Prostate gland (tissue), 2 donors: ENCODE measurements around the gene NRM. TPM values are rescaled to one million over a fixed set of nuclear protein-coding genes. Genes with fewer than 3 reads are reported as not detected.
"Not testable (repeated sequence)": the region's sequence is repeated elsewhere in the genome, so short reads cannot be mapped to it uniquely, and the experiment has no call there.

Source experiments
- DNase-seq: peaks from one replicate; pipeline ENCODE4 v3.0.0-alpha.2; 2019; ENCODE audit warnings: low spot score
- H3K27ac ChIP-seq, 2 donors: fragments of 200-600 bp; sonication (generic); 2 replicates each; pipeline ENCODE4 v1.5.1; 2017 to 2019
- H3K27me3 ChIP-seq: fragments of 200-600 bp; sonication (generic); replicated peaks from 2 replicates; pipeline ENCODE4 v1.5.1; 2019; ENCODE audit not compliant: insufficient read depth
- H3K36me3 ChIP-seq, 2 donors: fragments of 200-600 bp; sonication (generic); 1 replicate in 1 of 2; 2 replicates in 1 of 2; pipeline versions ENCODE4 v1.5.1 to v1.8.1; 2017 to 2019
- H3K4me1 ChIP-seq: fragments of 200-600 bp; sonication (generic); replicated peaks from 2 replicates; pipeline ENCODE4 v1.5.1; 2019
- H3K4me3 ChIP-seq, 2 donors: fragments of 200-600 bp; sonication (generic); 2 replicates each; pipeline ENCODE4 v1.5.1; 2017 to 2019
- H3K9me3 ChIP-seq: fragments of 200-600 bp; sonication (generic); 2 replicates; pipeline ENCODE4 v1.5.1; 2017
- CTCF ChIP-seq, 4 experiments: fragments of 200-600 bp in 2 of 4; fragments of 450-650 bp in 2 of 4; sonication (generic) in 2 of 4; IDR thresholded peaks; 1 replicate in 3 of 4; 2 replicates in 1 of 4; pipeline ENCODE4 v1.5.1; 2016 to 2019; ENCODE audit warnings: antibody characterized with exemption in 4 of 4, mild to moderate bottlenecking in 2 of 4, moderate library complexity in 2 of 4
- POLR2A ChIP-seq: fragments of 450-650 bp; IDR thresholded peaks from one replicate; pipeline ENCODE4 v1.6.1; 2016; ENCODE audit warnings: antibody characterized with exemption, mild to moderate bottlenecking
- POLR2AphosphoS5 ChIP-seq: sonication (generic); formaldehyde crosslinking; IDR thresholded peaks from one replicate; pipeline ENCODE4 v1.6.1; 2017; ENCODE audit warnings: antibody characterized with exemption
- WGBS: methylation state at CpG from one replicate; pipeline ENCODE4 v1.1.5; 2018; 5-methylcytosine and 5-hydroxymethylcytosine counted together
- intact Hi-C: fragments of 100-400 bp; cut with DNase I; formaldehyde crosslinking; loops from one replicate; pipeline ENCODE4 v1.14.2; 2022
- total RNA-seq, 2 donors: library from RNA; depleted of rRNA; stranded (reverse); fragments of >200 nt; gene quantifications; one replicate each; pipeline ENCODE4 v1.1.0, GENCODE V29; 2016

Gene NRM
- total RNA-seq, 2 donors from 2014 or later = 5.9 to 7.3 TPM

GRCh38 chr6:30664994-30665767 lies 25.6 kb downstream of the NRM start:
- intact Hi-C loops = no loop called here
- WGBS = 92% methylated on average over 34 of the region's 34 CpGs

GRCh38 chr6:30657922-30658321 lies 32.9 kb downstream of the NRM start:
- H3K27me3 ChIP-seq, H3K4me1 ChIP-seq, H3K27ac ChIP-seq, H3K4me3 ChIP-seq, DNase-seq, H3K9me3 ChIP-seq, intact Hi-C loops: not testable (repeated sequence)
- H3K36me3 ChIP-seq = peaks cover 28 to 56% of the 10 kb centered on the region in 2 donors
- 96% methylated on average over 5 of the region's 5 CpGs for WGBS

More at GRCh38 chr6:30664994-30665767, 25.6 kb downstream of the NRM start:
- H3K9me3 ChIP-seq = no peaks in the 10 kb centered on the region
- no peak overlapping the region for H3K27ac ChIP-seq
- no peaks in the 10 kb centered on the region for H3K27me3 ChIP-seq
- H3K4me1 ChIP-seq = no peaks in the 10 kb centered on the region
- DNase-seq = no peak
- no peak overlapping the region for H3K4me3 ChIP-seq
- peaks cover 29 to 33% of the 10 kb centered on the region in 2 donors for H3K36me3 ChIP-seq
- no peak for TF ChIP-seq POLR2A
- no peak for TF ChIP-seq POLR2AphosphoS5
- TF ChIP-seq CTCF (IDR thresholded peaks at IDR 0.05) = no peak

GRCh38 chr6:30657454-30657853 lies 33.3 kb downstream of the NRM start:
- H3K9me3 ChIP-seq = no peaks in the 10 kb centered on the region
- DNase-seq = no peak
- TF ChIP-seq POLR2AphosphoS5 (no peak), POLR2A (no peak), CTCF (IDR thresholded peaks at IDR 0.05) (no peak)
- H3K4me1 ChIP-seq = no peaks in the 10 kb centered on the region
- peaks cover 28 to 51% of the 10 kb centered on the region in 2 donors for H3K36me3 ChIP-seq
- intact Hi-C loops = no loop called here
- H3K4me3 ChIP-seq = no peak overlapping the region
- no peaks in the 10 kb centered on the region for H3K27me3 ChIP-seq
- no peak overlapping the region for H3K27ac ChIP-seq

- Histone ChIP-seq H3K36me3 (peaks cover 24 to 49% of the 10 kb centered on the region in 2 donors), H3K9me3 (no peaks in the 10 kb centered on the region), H3K4me3 (no peak overlapping the region), H3K27me3 (no peaks in the 10 kb centered on the region), H3K4me1 (no peaks in the 10 kb centered on the region), H3K27ac (no peak overlapping the region)
- 76% methylated on average over 7 of the region's 7 CpGs for WGBS
- TF ChIP-seq CTCF (IDR thresholded peaks at IDR 0.05) = no peak
- no peak for TF ChIP-seq POLR2AphosphoS5
- TF ChIP-seq POLR2A = no peak
- intact Hi-C loops = no loop called here
- DNase-seq = no peak
Measured at GRCh38 chr6:30656513-30656912, 34.3 kb downstream of the NRM start.

GRCh38 chr6:30655743-30656094 lies 35.1 kb downstream of the NRM start:
- WGBS = 99% methylated on average over 3 of the region's 3 CpGs

More at GRCh38 chr6:30655743-30656094, 35.1 kb downstream of the NRM start:
- no peak for DNase-seq
- intact Hi-C loops = no loop called here
- Histone ChIP-seq H3K27ac (no peak overlapping the region), H3K4me1 (no peaks in the 10 kb centered on the region), H3K36me3 (peaks cover 20 to 49% of the 10 kb centered on the region in 2 donors), H3K9me3 (no peaks in the 10 kb centered on the region), H3K27me3 (no peaks in the 10 kb centered on the region), H3K4me3 (no peak overlapping the region)
- TF ChIP-seq POLR2A (no peak), CTCF (IDR thresholded peaks at IDR 0.05) (no peak), POLR2AphosphoS5 (no peak)
